GM21447 (cell line): ENCODE data around the gene KCNH1.
"Not testable (repeated sequence)": the region's sequence is repeated elsewhere in the genome, so short reads cannot be mapped to it uniquely, and the experiment has no call there.

Experiments
- ATAC-seq: cut with Tn5 transposase; IDR thresholded peaks from one replicate; pipeline ENCODE4 v1.9.1; 2021; ENCODE audit not compliant: unreplicated experiment

Gene KCNH1

GRCh38 chr1:210692796-210693195 is 441.2 kb downstream of the KCNH1 start:
- no peak for ATAC-seq

- no peak for ATAC-seq
Measured at GRCh38 chr1:210691039-210691610, 442.8 kb downstream of the KCNH1 start.

- no peak for ATAC-seq
Measured at GRCh38 chr1:210690236-210690635, 443.7 kb downstream of the KCNH1 start.

- ATAC-seq, result no peak
Measured at GRCh38 chr1:210689826-210690225, 444.1 kb downstream of the KCNH1 start.

- no peak for ATAC-seq
Measured at GRCh38 chr1:210688512-210689234, 445.3 kb downstream of the KCNH1 start.

- no peak for ATAC-seq
Measured at GRCh38 chr1:210687582-210688279, 446.2 kb downstream of the KCNH1 start.

- ATAC-seq, result no peak
Measured at GRCh38 chr1:210686841-210687240, 447.1 kb downstream of the KCNH1 start.

- no peak for ATAC-seq
Measured at GRCh38 chr1:210685295-210685650, 448.7 kb downstream of the KCNH1 start.

- peak; percentile 86 for ATAC-seq
Measured at GRCh38 chr1:210684466-210685294, 449.3 kb downstream of the KCNH1 start.

GRCh38 chr1:210683403-210684047 is 450.4 kb downstream of the KCNH1 start:
- no peak for ATAC-seq

GRCh38 chr1:210681158-210681557 is 452.8 kb downstream of the KCNH1 start:
- ATAC-seq, result no peak

GRCh38 chr1:210678306-210678705 is 455.6 kb downstream of the KCNH1 start:
- ATAC-seq, result no peak

- ATAC-seq, result no peak
Measured at GRCh38 chr1:210677533-210677932, 456.4 kb downstream of the KCNH1 start.

GRCh38 chr1:210676539-210676938 is 457.4 kb downstream of the KCNH1 start:
- ATAC-seq, result no peak

- ATAC-seq, result no peak
Measured at GRCh38 chr1:210674151-210674550, 459.8 kb downstream of the KCNH1 start.

- no peak for ATAC-seq
Measured at GRCh38 chr1:210669951-210670350, 464.0 kb downstream of the KCNH1 start.

GRCh38 chr1:210663730-210664573 is 470.0 kb downstream of the KCNH1 start:
- ATAC-seq, result no peak

GRCh38 chr1:210662291-210663050 is 471.5 kb downstream of the KCNH1 start:
- ATAC-seq, result no peak

- not testable (repeated sequence) for ATAC-seq
Measured at GRCh38 chr1:210661520-210661919, 472.4 kb downstream of the KCNH1 start.
